Keratinocyte (primary cell): Measurements from ENCODE around the gene USP49.

Experiments
- EZH2 ChIP-seq: IDR thresholded peaks from one replicate; pipeline ENCODE4 v1.6.1; 2012; ENCODE audit warnings: inconsistent platforms, mild to moderate bottlenecking, low read length, moderate library complexity
- TF ChIP-seq, protein P1 (sequence below), 3 experiments: IDR thresholded peaks in 1 of 3; conservative IDR thresholded peaks in 1 of 3; optimal IDR thresholded peaks in 1 of 3; 2 replicates in 2 of 3; 3 replicates in 1 of 3; pipeline versions ENCODE3 to v1.5.1; 2011; ENCODE audit warnings: low read length in 3 of 3, mild to moderate bottlenecking in 3 of 3, moderate library complexity in 2 of 3, control low read depth in 1 of 3, inconsistent platforms in 1 of 3; ENCODE audit not compliant: insufficient read depth in 2 of 3; ENCODE audit errors: extremely low read depth in 1 of 3

DNA sequence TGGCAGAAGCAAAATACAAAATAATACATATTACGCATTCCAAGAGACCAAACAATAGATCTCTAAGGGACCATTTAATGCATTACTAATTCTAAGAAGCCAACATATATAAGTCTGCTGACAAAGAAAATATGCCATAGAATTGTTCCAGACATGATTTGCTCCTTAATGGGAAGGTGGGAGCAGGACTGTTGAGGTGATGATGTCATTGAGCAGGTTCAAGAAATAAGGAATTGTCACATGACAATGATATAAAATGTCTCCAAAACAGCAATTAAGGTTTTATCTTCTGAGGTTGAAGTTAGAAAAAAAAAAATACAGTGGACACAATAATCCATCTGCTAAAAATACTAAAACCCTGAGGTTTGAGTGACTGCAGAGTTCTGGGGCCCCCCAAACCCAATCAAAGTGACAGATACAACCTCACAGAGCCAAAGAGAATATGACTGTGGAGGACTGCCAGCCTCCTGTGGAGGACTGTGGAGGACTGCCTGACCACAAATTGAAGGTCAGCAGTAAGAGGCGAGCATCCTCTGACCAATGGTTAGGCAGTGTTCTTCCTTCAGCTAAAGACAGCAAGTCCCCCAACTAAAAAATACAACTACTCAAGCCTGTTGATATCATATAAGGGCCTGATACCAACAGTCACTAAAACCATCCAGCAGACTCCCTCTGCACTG lies 68.7 kb downstream of the USP49 start:
- TF ChIP-seq, protein P1, sequence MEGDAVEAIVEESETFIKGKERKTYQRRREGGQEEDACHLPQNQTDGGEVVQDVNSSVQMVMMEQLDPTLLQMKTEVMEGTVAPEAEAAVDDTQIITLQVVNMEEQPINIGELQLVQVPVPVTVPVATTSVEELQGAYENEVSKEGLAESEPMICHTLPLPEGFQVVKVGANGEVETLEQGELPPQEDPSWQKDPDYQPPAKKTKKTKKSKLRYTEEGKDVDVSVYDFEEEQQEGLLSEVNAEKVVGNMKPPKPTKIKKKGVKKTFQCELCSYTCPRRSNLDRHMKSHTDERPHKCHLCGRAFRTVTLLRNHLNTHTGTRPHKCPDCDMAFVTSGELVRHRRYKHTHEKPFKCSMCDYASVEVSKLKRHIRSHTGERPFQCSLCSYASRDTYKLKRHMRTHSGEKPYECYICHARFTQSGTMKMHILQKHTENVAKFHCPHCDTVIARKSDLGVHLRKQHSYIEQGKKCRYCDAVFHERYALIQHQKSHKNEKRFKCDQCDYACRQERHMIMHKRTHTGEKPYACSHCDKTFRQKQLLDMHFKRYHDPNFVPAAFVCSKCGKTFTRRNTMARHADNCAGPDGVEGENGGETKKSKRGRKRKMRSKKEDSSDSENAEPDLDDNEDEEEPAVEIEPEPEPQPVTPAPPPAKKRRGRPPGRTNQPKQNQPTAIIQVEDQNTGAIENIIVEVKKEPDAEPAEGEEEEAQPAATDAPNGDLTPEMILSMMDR (optimal IDR thresholded peaks at IDR 0.05 in 1 of 3, IDR thresholded peaks at IDR 0.05 in 1 of 3, conservative IDR thresholded peaks at IDR 0.05 in 1 of 3; ENCODE audit: extremely low read depth in 1 of 3, insufficient read depth in 2 of 3, low read length in 3 of 3): no peak
- TF ChIP-seq EZH2: no peak
